ENCODE results near the gene DCUN1D3. TPM values are rescaled to one million over a fixed set of nuclear protein-coding genes. Genes with fewer than 3 reads are reported as not detected.
"Not testable (repeated sequence)": the region's sequence is repeated elsewhere in the genome, so short reads cannot be mapped to it uniquely, and the experiment has no call there.

Gene DCUN1D3
- total RNA-seq, 1 experiment from 2014 or later, result 14.6 TPM

DNA sequence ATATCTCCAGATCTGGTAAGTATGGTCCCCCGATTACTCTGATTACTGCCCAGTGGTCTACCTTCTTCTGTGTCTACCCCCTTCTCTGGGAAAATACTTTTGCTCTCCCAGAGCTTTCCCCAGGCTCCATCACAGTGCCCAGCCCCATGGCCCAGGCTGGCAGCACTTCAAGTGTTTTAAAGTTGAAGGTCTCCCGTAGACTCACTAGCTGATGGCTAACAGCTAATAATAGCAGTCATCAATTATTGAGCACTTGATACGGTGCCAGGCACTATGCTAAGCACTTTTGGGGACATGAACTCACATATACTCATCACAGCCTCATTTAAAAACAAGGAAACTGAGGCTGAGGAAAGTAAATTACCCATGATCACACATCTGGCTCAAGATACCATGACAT lies 33.4 kb downstream of the DCUN1D3 start:
- CTCF ChIA-PET, result interaction anchor here (0.5 to 1.6 kb wide), 2 partner anchors 15 to 59 kb away, joined by 3 to 8 read pairs; no protein-coding TSS in a partner anchor
- TF ChIP-seq, protein P1, sequence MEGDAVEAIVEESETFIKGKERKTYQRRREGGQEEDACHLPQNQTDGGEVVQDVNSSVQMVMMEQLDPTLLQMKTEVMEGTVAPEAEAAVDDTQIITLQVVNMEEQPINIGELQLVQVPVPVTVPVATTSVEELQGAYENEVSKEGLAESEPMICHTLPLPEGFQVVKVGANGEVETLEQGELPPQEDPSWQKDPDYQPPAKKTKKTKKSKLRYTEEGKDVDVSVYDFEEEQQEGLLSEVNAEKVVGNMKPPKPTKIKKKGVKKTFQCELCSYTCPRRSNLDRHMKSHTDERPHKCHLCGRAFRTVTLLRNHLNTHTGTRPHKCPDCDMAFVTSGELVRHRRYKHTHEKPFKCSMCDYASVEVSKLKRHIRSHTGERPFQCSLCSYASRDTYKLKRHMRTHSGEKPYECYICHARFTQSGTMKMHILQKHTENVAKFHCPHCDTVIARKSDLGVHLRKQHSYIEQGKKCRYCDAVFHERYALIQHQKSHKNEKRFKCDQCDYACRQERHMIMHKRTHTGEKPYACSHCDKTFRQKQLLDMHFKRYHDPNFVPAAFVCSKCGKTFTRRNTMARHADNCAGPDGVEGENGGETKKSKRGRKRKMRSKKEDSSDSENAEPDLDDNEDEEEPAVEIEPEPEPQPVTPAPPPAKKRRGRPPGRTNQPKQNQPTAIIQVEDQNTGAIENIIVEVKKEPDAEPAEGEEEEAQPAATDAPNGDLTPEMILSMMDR (conservative IDR thresholded peaks at IDR 0.05), result no peak
- TF ChIP-seq EZH2 (IDR thresholded peaks at IDR 0.05; ENCODE audit: low read depth), result no peak
- POLR2A ChIA-PET (ENCODE audit: unreplicated experiment), result no interaction called here
- BruUV-seq (replicated peaks), result no TSS peak
- H3K79me2 ChIP-seq (ENCODE audit: low read depth), result peaks cover 76% of the 10 kb centered on the region
- intact Hi-C loops (cut with micrococcal nuclease; ENCODE audit: unreplicated experiment), result no loop called here
- H3K36me3 ChIP-seq (ENCODE audit: low read depth), result no peaks in the 10 kb centered on the region
- H3K27me3 ChIP-seq (ENCODE audit: insufficient read depth, low read depth), result no peaks in the 10 kb centered on the region
- DNase-seq, result no peak
- H3K27ac ChIP-seq, result peak overlapping the region; percentile 73
- peaks cover 10% of the 10 kb centered on the region; the same call in 1 of the 2 replicates for H4K20me1 ChIP-seq (ENCODE audit: insufficient read depth)
- H3K4me1 ChIP-seq (replicated peaks; ENCODE audit: insufficient read depth), result peaks cover 23% of the 10 kb centered on the region
- H3K4me2 ChIP-seq, result peak overlapping the region; percentile 53; the same call in 1 of the 2 replicates
- no peaks in the 10 kb centered on the region for H3K9me2 ChIP-seq (ENCODE audit: insufficient read depth)
- H2AFZ ChIP-seq, result no peak overlapping the region
- H3K4me3 ChIP-seq, result no peak overlapping the region
- H3F3A ChIP-seq (ENCODE audit: insufficient read depth, low read depth), result peaks cover 19% of the 10 kb centered on the region; the same call in 1 of the 2 replicates
- H3K9me3 ChIP-seq (ENCODE audit: insufficient read depth, low read depth), result no peaks in the 10 kb centered on the region

DNA sequence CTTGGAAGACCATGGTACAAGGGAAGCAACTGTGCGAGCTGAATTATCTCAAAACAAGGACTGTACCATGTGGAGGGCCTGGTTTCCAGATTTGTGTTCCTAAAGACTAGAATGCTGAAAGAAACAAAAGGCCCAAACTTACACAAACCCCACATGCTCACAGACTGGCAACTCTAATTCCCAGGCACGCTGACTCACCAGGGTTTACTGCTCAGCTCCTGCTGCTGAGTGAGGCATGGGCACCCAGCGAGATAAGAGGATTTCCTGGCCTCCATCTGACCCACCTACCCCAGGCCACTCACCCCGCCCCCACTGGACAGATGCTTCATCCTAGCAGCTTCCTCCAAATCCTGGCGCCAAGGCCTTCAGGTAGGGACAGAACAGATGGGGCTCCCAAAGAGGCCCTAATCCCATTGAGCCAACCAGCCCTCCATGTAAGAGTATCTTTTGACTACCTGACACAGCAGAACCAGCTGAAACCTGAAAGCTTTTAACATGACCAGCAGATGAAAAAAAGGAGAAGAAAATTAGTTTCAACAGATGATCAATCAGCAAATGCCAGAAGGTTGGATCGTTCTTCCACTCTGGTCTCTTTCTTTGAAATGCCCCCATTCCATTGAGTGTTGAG lies 33.9 kb downstream of the DCUN1D3 start:
- BruUV-seq (replicated peaks), result no TSS peak
- Histone ChIP-seq H3K4me2 (peak overlapping the region; percentile 53), H3K36me3 (ENCODE audit: low read depth) (no peaks in the 10 kb centered on the region), H3K4me3 (peak overlapping the region; percentile 6; the same call in 1 of the 2 replicates), H3K4me1 (replicated peaks; ENCODE audit: insufficient read depth) (peaks cover 23% of the 10 kb centered on the region), H3K79me2 (ENCODE audit: low read depth) (peaks cover 71% of the 10 kb centered on the region), H3F3A (ENCODE audit: insufficient read depth, low read depth) (peaks cover 19% of the 10 kb centered on the region; the same call in 1 of the 2 replicates), H2AFZ (no peak overlapping the region), H4K20me1 (ENCODE audit: insufficient read depth) (peaks cover 10% of the 10 kb centered on the region; the same call in 1 of the 2 replicates), H3K27ac (peak overlapping the region; percentile 73), H3K27me3 (ENCODE audit: insufficient read depth, low read depth) (no peaks in the 10 kb centered on the region), H3K9me2 (ENCODE audit: insufficient read depth) (no peaks in the 10 kb centered on the region), H3K9me3 (ENCODE audit: insufficient read depth, low read depth) (no peaks in the 10 kb centered on the region)
- POLR2A ChIA-PET (ENCODE audit: unreplicated experiment), result interaction anchor here (0.6 to 0.9 kb wide), 3 partner anchors 9 to 34 kb away, joined by 5 to 8 read pairs (median 7); partner anchors contain the start of gene LYRM1
- intact Hi-C loops (cut with micrococcal nuclease; ENCODE audit: unreplicated experiment), result no loop called here
- CTCF ChIA-PET, result interaction anchor here (0.5 to 1.6 kb wide), 6 partner anchors 9 to 1505 kb away, joined by 3 to 8 read pairs (median 3); no protein-coding TSS in a partner anchor
- peak; percentile 70 to 77 for DNase-seq
- no peak for TF ChIP-seq EZH2 (IDR thresholded peaks at IDR 0.05; ENCODE audit: low read depth)
- TF ChIP-seq, protein P1 (conservative IDR thresholded peaks at IDR 0.05), result no peak

DNA sequence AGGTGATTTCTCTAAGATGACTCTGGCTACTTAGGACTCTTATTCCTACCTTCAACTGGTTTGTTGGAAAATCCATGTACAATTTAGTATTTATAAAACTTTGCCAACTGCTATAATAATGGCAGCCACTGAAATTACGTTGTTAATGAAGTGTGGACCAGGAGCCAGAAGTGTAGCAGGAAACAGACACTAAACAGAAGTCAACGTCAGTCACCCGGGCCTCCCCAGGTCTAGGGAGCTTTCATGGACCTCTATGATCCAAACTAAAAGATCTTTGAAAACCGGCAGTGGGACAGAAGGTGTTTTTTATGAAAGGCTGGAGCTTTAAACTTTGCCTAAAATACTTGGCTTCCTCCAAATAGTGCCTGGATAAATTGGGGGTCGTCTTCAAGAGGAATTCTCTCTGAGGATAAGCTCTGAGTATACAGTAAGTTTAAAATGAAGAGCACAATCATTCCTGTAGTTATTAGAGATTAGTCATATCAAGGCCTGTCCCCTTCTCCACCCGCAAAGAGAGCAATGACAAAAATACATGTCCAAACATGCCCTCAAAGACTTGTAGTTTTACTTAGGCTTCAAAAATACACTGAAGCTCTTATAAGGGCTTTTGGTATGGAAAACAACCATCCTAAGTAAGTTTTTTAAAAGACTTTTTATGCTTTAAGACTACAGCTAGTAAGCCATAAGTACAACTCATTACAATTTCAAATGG lies 34.6 kb downstream of the DCUN1D3 start:
- TSS peak; percentile 17 for BruUV-seq (replicated peaks)
- H3K4me3 ChIP-seq, result peak overlapping the region; percentile 6; the same call in 1 of the 2 replicates
- H3K9me3 ChIP-seq (ENCODE audit: insufficient read depth, low read depth), result no peaks in the 10 kb centered on the region
- no peaks in the 10 kb centered on the region for H3K9me2 ChIP-seq (ENCODE audit: insufficient read depth)
- no peak overlapping the region for H2AFZ ChIP-seq
- H3K4me1 ChIP-seq (replicated peaks; ENCODE audit: insufficient read depth), result peaks cover 23% of the 10 kb centered on the region
- intact Hi-C loops (cut with micrococcal nuclease; ENCODE audit: unreplicated experiment), result no loop called here
- peak overlapping the region; percentile 73 for H3K27ac ChIP-seq
- TF ChIP-seq EZH2 (IDR thresholded peaks at IDR 0.05; ENCODE audit: low read depth), result no peak
- TF ChIP-seq, protein P1 (conservative IDR thresholded peaks at IDR 0.05), result no peak
- H4K20me1 ChIP-seq (ENCODE audit: insufficient read depth), result peaks cover 10% of the 10 kb centered on the region; the same call in 1 of the 2 replicates
- DNase-seq, result no peak
- CTCF ChIA-PET, result interaction anchor here (0.5 to 1.6 kb wide), 5 partner anchors 9 to 1505 kb away, joined by 3 to 8 read pairs (median 3); no protein-coding TSS in a partner anchor
- no peaks in the 10 kb centered on the region for H3K36me3 ChIP-seq (ENCODE audit: low read depth)
- H3K27me3 ChIP-seq (ENCODE audit: insufficient read depth, low read depth), result no peaks in the 10 kb centered on the region
- H3F3A ChIP-seq (ENCODE audit: insufficient read depth, low read depth), result peaks cover 19% of the 10 kb centered on the region; the same call in 1 of the 2 replicates
- peak overlapping the region; percentile 53 for H3K4me2 ChIP-seq
- H3K79me2 ChIP-seq (ENCODE audit: low read depth), result peaks cover 64% of the 10 kb centered on the region
- POLR2A ChIA-PET (ENCODE audit: unreplicated experiment), result interaction anchor here (0.6 to 0.9 kb wide), 6 partner anchors 9 to 166 kb away, joined by 3 to 8 read pairs (median 4); partner anchors contain the start of gene LYRM1

DNA sequence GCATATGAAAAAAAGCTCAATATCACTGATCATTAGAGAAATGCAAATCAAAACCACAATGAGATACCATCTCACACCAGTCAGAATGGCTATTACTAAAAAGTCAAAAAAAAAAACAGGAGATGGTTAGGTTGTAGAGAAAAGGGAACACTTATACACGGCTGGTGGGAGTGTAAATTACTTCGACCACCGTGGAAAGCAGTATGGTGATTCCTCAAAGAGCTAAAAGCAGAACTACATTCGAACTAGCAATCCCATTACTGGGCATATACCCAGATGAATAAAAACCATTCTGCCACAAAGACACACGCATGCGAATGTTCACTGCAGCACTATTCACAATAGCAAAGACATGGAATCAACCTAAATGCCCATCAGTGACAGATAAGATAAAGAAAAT lies 35.8 kb downstream of the DCUN1D3 start:
- intact Hi-C loops (cut with micrococcal nuclease; ENCODE audit: unreplicated experiment); BruUV-seq (replicated peaks); H3K9me2 ChIP-seq (ENCODE audit: insufficient read depth); H3K4me3 ChIP-seq; H3K27ac ChIP-seq; H4K20me1 ChIP-seq (ENCODE audit: insufficient read depth); H2AFZ ChIP-seq; H3K9me3 ChIP-seq (ENCODE audit: insufficient read depth, low read depth); H3K36me3 ChIP-seq (ENCODE audit: low read depth); H3K27me3 ChIP-seq (ENCODE audit: insufficient read depth, low read depth); DNase-seq; H3K4me2 ChIP-seq; POLR2A ChIA-PET (ENCODE audit: unreplicated experiment): not testable (repeated sequence)
- CTCF ChIA-PET, result interaction anchor here (0.7 kb wide), 1 partner anchor 98 kb away, joined by 4 read pairs; no protein-coding TSS in a partner anchor
- peaks cover 23% of the 10 kb centered on the region for H3K4me1 ChIP-seq (replicated peaks; ENCODE audit: insufficient read depth)
- H3F3A ChIP-seq (ENCODE audit: insufficient read depth, low read depth), result peaks cover 19% of the 10 kb centered on the region; the same call in 1 of the 2 replicates
- peaks cover 56% of the 10 kb centered on the region for H3K79me2 ChIP-seq (ENCODE audit: low read depth)
